CD4-positive, alpha-beta T cell (primary cell): Measurements from ENCODE around the gene RBM15. TPM values are rescaled to one million over a fixed set of nuclear protein-coding genes. Genes with fewer than 3 reads are reported as not detected.

Experiments
- ATAC-seq: fragments of 200-7000 bp; cut with Tn5 transposase; one replicate; pipeline ENCODE4 v1.10.0; 2022; ENCODE audit warnings: mild to moderate bottlenecking; ENCODE audit not compliant: poor library complexity
- CTCF ChIA-PET: fragments of 350-600 bp; sonication (Branson Sonifier 250); formaldehyde crosslinking; loops from one replicate; lab custom pipeline; 2021; ENCODE audit warnings: antibody characterized with exemption, inconsistent platforms; lab: Charles Lee
- POLR2A ChIA-PET: fragments of 350-600 bp; sonication (Branson Sonifier 250); formaldehyde crosslinking; loops from one replicate; lab custom pipeline; 2021; ENCODE audit warnings: antibody characterized with exemption, inconsistent platforms; lab: Charles Lee
- DNase-seq, 14 experiments: peaks; one replicate each; pipeline ENCODE4 v3.0.0-alpha.2; 2013 to 2020; ENCODE audit warnings: mixed read lengths in 2 of 14
- H3K27ac ChIP-seq, 2 donors: one replicate each; pipeline versions ENCODE4 v1.5.1 to v1.7.0; 2013; ENCODE audit warnings: low read length in 2 of 2, low read depth in 1 of 2, mild to moderate bottlenecking in 1 of 2
- H3K27me3 ChIP-seq, 2 experiments: 1 replicate in 1 of 2; 2 replicates in 1 of 2; pipeline versions ENCODE4 v1.6.1 to v1.7.0; 2013; ENCODE audit warnings: low read length in 2 of 2, control low read depth in 1 of 2, mild to moderate bottlenecking in 1 of 2, moderate library complexity in 1 of 2; ENCODE audit not compliant: insufficient read depth in 2 of 2, control insufficient read depth in 1 of 2
- H3K36me3 ChIP-seq: one replicate; pipeline ENCODE4 v1.6.1; 2013; ENCODE audit warnings: low read length, control low read depth; ENCODE audit not compliant: insufficient read depth
- H3K4me1 ChIP-seq: one replicate; pipeline ENCODE4 v1.6.1; 2013; ENCODE audit warnings: low read length, control low read depth; ENCODE audit not compliant: insufficient read depth
- H3K4me3 ChIP-seq: one replicate; pipeline ENCODE4 v1.5.1; 2013; ENCODE audit warnings: mild to moderate bottlenecking, low read length, moderate library complexity
- H3K9me3 ChIP-seq, 2 experiments: 1 replicate in 1 of 2; 2 replicates in 1 of 2; pipeline versions ENCODE4 v1.6.1 to v1.7.0; 2013; ENCODE audit warnings: low read length in 2 of 2, mild to moderate bottlenecking in 2 of 2, control low read depth in 1 of 2, moderate library complexity in 1 of 2; ENCODE audit not compliant: control insufficient read depth in 1 of 2, insufficient read depth in 1 of 2
- H3K27ac Mint-ChIP-seq: one replicate; pipeline ENCODE4 v1.8.0; 2020; ENCODE audit warnings: mixed read lengths
- H3K27me3 Mint-ChIP-seq: one replicate; pipeline ENCODE4 v1.8.0; 2021; ENCODE audit warnings: mixed read lengths
- H3K36me3 Mint-ChIP-seq: one replicate; pipeline ENCODE4 v1.8.0; 2021; ENCODE audit warnings: low read depth, mixed read lengths
- H3K4me1 Mint-ChIP-seq: one replicate; pipeline ENCODE4 v1.8.0; 2021; ENCODE audit warnings: low read depth, mixed read lengths
- H3K4me3 Mint-ChIP-seq: one replicate; pipeline ENCODE4 v1.8.0; 2020; ENCODE audit warnings: mild to moderate bottlenecking, mixed read lengths
- H3K9me3 Mint-ChIP-seq: one replicate; pipeline ENCODE4 v1.8.0; 2020; ENCODE audit warnings: mixed read lengths
- intact Hi-C, 2 experiments: fragments of 100-400 bp; cut with DNase I in 1 of 2; cut with micrococcal nuclease in 1 of 2; formaldehyde crosslinking; loops; one replicate each; pipeline versions ENCODE4 v1.15.1 to v1.9.0; 2023 to 2025; cut with DNase I, micrococcal nuclease
- total RNA-seq, 174 experiments: library from RNA in 2 of 174; stranded (reverse) in 2 of 174; gene quantifications; one replicate each; pipeline ENCODE4 v1.2.3 and lab custom pipeline; 2021 to 2026
- TF ChIP-seq, protein P1 (sequence below): fragments of 200-600 bp; IDR thresholded peaks from one replicate; pipeline ENCODE4 v1.8.0; 2022; ENCODE audit warnings: antibody characterized with exemption, mild to moderate bottlenecking

The RBM15 gene
- total RNA-seq, 2 experiments from 2014 or later = 49.4 to 49.7 TPM

DNA sequence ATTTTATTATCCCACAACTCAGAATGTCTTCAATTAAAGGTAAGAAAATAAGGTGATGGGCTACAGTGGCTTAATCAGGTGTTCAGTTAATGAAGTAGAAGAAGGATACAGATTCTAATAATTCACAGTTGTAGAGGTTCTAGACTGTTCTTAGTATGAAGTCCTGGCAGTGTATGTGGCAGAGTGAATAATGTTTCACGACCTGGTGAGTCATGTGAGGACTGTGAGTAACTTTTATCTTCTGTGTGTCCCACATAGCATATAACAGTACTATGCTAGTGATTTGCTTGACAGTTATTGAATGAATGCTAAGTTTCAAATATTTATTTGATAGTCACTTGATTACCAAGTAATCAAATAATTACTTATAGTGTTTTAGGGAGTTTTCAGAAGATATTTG is 31.6 kb downstream of the RBM15 start:
- H3K27me3 ChIP-seq = no peaks in the 10 kb centered on the region
- POLR2A ChIA-PET = no interaction called here
- peaks cover 21% of the 10 kb centered on the region for H3K36me3 ChIP-seq
- H3K4me3 ChIP-seq = no peak overlapping the region
- no peaks in the 10 kb centered on the region for H3K9me3 ChIP-seq
- CTCF ChIA-PET = interaction anchor here (1.0 kb wide), 1 partner anchor 163 kb away, joined by 3 read pairs; no protein-coding TSS in a partner anchor
- intact Hi-C loops = no loop called here
- Mint-ChIP-seq H3K4me1 (no peaks in the 10 kb centered on the region), H3K27ac (no peak overlapping the region), H3K36me3 (peaks cover 49% of the 10 kb centered on the region), H3K9me3 (no peaks in the 10 kb centered on the region), H3K4me3 (no peak overlapping the region), H3K27me3 (no peaks in the 10 kb centered on the region)
- no peak for ATAC-seq
- DNase-seq = no peak
- TF ChIP-seq, protein P1, sequence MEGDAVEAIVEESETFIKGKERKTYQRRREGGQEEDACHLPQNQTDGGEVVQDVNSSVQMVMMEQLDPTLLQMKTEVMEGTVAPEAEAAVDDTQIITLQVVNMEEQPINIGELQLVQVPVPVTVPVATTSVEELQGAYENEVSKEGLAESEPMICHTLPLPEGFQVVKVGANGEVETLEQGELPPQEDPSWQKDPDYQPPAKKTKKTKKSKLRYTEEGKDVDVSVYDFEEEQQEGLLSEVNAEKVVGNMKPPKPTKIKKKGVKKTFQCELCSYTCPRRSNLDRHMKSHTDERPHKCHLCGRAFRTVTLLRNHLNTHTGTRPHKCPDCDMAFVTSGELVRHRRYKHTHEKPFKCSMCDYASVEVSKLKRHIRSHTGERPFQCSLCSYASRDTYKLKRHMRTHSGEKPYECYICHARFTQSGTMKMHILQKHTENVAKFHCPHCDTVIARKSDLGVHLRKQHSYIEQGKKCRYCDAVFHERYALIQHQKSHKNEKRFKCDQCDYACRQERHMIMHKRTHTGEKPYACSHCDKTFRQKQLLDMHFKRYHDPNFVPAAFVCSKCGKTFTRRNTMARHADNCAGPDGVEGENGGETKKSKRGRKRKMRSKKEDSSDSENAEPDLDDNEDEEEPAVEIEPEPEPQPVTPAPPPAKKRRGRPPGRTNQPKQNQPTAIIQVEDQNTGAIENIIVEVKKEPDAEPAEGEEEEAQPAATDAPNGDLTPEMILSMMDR = no peak
- H3K4me1 ChIP-seq = no peaks in the 10 kb centered on the region
- H3K27ac ChIP-seq = no peak overlapping the region

DNA sequence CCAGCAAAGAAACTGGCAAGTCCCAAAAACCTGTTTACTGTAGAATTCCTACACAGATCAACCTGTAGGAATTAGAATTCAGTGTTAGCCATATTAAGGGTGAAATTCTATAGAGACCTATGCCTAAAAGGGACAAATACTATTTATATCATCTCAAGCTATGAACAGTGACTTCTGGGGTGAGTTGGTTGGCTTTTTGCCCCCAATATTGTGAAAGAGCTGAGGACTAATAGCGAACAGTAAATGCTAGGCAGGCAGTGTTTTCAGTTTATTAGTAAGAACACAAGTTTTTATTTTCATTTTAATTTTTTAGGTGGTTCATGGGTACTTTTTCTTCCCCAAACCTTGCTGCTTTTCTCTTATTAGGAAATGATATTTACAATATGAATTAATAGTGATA is 36.3 kb downstream of the RBM15 start:
- DNase-seq (no peak), ATAC-seq (no peak)
- no peaks in the 10 kb centered on the region for H3K9me3 Mint-ChIP-seq
- H3K27ac Mint-ChIP-seq = no peak overlapping the region
- Histone ChIP-seq H3K9me3 (no peaks in the 10 kb centered on the region), H3K27me3 (no peaks in the 10 kb centered on the region), H3K4me1 (no peaks in the 10 kb centered on the region), H3K4me3 (no peak overlapping the region), H3K27ac (no peak overlapping the region), H3K36me3 (peaks cover 14% of the 10 kb centered on the region)
- TF ChIP-seq, protein P1 = no peak
- H3K4me1 Mint-ChIP-seq = no peaks in the 10 kb centered on the region
- H3K4me3 Mint-ChIP-seq = no peak overlapping the region
- ChIA-PET CTCF (no interaction called here), POLR2A (no interaction called here)
- intact Hi-C loops = no loop called here
- H3K27me3 Mint-ChIP-seq = no peaks in the 10 kb centered on the region
- H3K36me3 Mint-ChIP-seq = peaks cover 43% of the 10 kb centered on the region

DNA sequence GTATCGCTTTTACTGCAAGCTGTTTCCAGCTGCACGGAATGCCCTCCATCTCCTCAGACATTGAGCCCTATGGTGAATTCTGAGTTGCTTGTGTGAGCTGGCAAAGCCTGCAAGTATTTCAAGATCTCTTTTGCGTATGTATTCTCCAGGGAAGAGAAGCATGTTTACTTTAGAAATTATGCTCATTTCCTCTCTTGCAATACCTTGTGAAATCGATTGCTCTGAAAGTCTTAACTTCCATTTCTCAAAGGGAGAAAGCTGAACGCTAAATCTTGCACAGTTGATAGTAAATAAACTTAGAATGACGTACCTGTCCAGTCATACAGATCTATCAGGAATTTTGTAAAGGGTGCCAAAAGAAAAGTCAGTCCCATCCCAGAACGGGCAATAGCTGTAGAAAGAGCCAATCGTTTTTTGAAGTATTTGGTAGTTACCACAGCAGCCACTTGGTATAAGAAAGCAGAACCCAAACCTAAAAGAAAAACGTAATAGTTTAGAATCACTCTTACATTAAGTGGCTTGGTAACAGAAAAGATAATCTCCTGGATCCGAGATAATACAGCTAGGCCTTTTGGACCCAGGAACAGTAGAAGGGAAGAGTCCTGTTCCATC is 41.6 kb downstream of the RBM15 start:
- Histone ChIP-seq H3K27ac (no peak overlapping the region), H3K4me3 (no peak overlapping the region), H3K36me3 (no peaks in the 10 kb centered on the region), H3K9me3 (no peaks in the 10 kb centered on the region), H3K4me1 (peaks cover 16% of the 10 kb centered on the region), H3K27me3 (no peaks in the 10 kb centered on the region)
- H3K9me3 Mint-ChIP-seq = no peaks in the 10 kb centered on the region
- POLR2A ChIA-PET = interaction anchor here (0.7 kb wide), 1 partner anchor 43 kb away, joined by 3 read pairs; no protein-coding TSS in a partner anchor
- peaks cover 16% of the 10 kb centered on the region for H3K36me3 Mint-ChIP-seq
- no peak overlapping the region for H3K4me3 Mint-ChIP-seq
- H3K27me3 Mint-ChIP-seq = no peaks in the 10 kb centered on the region
- CTCF ChIA-PET = no interaction called here
- ATAC-seq (no peak), DNase-seq (no peak)
- TF ChIP-seq, protein P1 = no peak
- H3K4me1 Mint-ChIP-seq = peaks cover 17% of the 10 kb centered on the region
- H3K27ac Mint-ChIP-seq = no peak overlapping the region
- intact Hi-C loops = no loop called here
